Measurements from ENCODE around the gene GPRC5D.
A peak's percentile ranks its signal among the peaks of the same experiment; 100 is the strongest.

GPRC5D gene
- long read RNA-seq = 0 reads

GRCh38 chr12:12952036-12952435, at the start of gene GPRC5D:
GPRC5D (minus strand) TSS chr12:12952170; CDS start chr12:12950384, 1,786 bp downstream.
- TF ChIP-seq SPI1 (IDR thresholded peaks at IDR 0.05; ENCODE audit: borderline replicate concordance, low read depth) = no peak
- TF ChIP-seq CTCF (IDR thresholded peaks at IDR 0.05; ENCODE audit: insufficient read depth, low read length) = no peak
- no peak for TF ChIP-seq GABPA (IDR thresholded peaks at IDR 0.05; ENCODE audit: low read depth)
- TF ChIP-seq, protein P1, sequence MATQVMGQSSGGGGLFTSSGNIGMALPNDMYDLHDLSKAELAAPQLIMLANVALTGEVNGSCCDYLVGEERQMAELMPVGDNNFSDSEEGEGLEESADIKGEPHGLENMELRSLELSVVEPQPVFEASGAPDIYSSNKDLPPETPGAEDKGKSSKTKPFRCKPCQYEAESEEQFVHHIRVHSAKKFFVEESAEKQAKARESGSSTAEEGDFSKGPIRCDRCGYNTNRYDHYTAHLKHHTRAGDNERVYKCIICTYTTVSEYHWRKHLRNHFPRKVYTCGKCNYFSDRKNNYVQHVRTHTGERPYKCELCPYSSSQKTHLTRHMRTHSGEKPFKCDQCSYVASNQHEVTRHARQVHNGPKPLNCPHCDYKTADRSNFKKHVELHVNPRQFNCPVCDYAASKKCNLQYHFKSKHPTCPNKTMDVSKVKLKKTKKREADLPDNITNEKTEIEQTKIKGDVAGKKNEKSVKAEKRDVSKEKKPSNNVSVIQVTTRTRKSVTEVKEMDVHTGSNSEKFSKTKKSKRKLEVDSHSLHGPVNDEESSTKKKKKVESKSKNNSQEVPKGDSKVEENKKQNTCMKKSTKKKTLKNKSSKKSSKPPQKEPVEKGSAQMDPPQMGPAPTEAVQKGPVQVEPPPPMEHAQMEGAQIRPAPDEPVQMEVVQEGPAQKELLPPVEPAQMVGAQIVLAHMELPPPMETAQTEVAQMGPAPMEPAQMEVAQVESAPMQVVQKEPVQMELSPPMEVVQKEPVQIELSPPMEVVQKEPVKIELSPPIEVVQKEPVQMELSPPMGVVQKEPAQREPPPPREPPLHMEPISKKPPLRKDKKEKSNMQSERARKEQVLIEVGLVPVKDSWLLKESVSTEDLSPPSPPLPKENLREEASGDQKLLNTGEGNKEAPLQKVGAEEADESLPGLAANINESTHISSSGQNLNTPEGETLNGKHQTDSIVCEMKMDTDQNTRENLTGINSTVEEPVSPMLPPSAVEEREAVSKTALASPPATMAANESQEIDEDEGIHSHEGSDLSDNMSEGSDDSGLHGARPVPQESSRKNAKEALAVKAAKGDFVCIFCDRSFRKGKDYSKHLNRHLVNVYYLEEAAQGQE (IDR thresholded peaks at IDR 0.05; ENCODE audit: insufficient replicate concordance, low read depth) = no peak
- no peak for TF ChIP-seq POLR2AphosphoS5 (IDR thresholded peaks at IDR 0.05; ENCODE audit: low read depth)
- no peak within 1 kb of the TSS for H3K27ac ChIP-seq (replicated peaks)
- no peaks in the 10 kb centered on the region for H3K27me3 ChIP-seq (ENCODE audit: insufficient read depth, poor library complexity, severe bottlenecking)
- H3K4me3 ChIP-seq (replicated peaks; ENCODE audit: insufficient read depth, low read length) = no peak within 1 kb of the TSS
- no peak for DNase-seq (ENCODE audit: low read depth in 1 of 2, low spot score in 1 of 2)

DNA sequence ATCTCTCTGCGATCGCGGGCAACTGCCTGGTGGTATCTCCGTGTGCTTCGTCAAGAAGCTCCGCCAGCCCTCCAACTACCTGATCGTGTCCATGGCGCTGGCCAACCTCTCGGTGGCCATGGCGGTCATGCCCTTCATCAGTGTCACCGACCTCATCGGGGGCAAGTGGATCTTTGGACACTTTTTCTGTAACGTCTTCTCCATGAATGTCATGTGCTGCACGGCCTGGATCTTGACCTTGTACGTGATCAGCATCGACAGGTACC, 49.7 kb upstream of the GPRC5D start:
- peak overlapping the region; percentile 65 for H3K4me3 ChIP-seq (replicated peaks; ENCODE audit: insufficient read depth, low read length)

DNA sequence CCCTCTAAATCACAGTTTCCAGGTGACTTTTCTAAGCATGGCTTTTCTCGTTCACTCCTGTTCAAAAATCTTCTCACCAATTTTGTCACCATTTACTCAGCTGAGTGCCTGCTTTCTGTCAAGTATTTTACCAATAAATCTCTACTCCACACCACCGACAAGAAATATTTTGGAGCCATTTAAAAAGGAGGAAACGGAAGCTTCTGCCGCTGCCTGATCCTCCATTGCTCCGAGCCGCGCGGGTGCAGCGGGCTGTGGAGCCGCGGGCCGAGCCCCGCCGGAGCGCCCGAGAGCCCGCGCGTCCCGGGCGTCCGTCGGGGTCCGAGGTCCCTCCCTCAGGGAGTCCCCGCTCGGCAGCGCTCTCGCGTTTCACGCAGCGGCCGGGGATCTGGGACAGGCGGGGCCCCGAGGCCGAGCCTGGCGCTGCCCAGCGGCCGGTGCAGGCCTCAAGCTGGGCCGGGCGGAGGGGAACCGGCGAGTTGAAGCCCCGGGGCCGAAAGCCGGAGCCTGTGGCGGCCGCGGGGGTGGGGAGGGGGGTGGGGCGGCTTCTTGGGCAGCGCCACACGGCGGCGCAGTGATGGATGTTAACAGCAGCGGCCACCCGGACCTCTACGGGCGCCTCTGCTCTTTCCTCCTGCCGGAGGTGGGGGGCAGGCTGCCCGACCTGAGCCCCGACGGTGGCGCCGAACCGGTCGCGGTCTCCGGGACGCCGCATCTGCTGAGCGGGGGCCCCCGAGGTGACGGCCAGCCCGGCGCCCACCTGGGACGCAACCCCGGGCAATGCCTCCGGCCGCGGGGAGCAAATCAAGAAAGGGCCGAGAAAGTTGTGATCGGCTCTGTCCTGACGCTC, 49.2 kb upstream of the GPRC5D start:
- Histone ChIP-seq H3K27me3 (ENCODE audit: insufficient read depth, poor library complexity, severe bottlenecking) (no peaks in the 10 kb centered on the region), H3K27ac (replicated peaks) (peak overlapping the region; percentile 44), H3K4me3 (replicated peaks; ENCODE audit: insufficient read depth, low read length) (peak overlapping the region; percentile 65)
- DNase-seq (ENCODE audit: low read depth in 1 of 2, low spot score in 1 of 2) = peak in 1 of 2 experiments; percentile 39
- TF ChIP-seq CTCF (IDR thresholded peaks at IDR 0.05; ENCODE audit: insufficient read depth, low read length) (no peak), POLR2AphosphoS5 (IDR thresholded peaks at IDR 0.05; ENCODE audit: low read depth) (no peak), GABPA (IDR thresholded peaks at IDR 0.05; ENCODE audit: low read depth) (no peak), SPI1 (IDR thresholded peaks at IDR 0.05; ENCODE audit: borderline replicate concordance, low read depth) (no peak)
- TF ChIP-seq, protein P1 (IDR thresholded peaks at IDR 0.05; ENCODE audit: insufficient replicate concordance, low read depth) = no peak

More for the DNA sequence above, 49.7 kb upstream of the GPRC5D start:
- DNase-seq (ENCODE audit: low read depth in 1 of 2, low spot score in 1 of 2) = no peak
- no peak overlapping the region; the same call in 1 of the 2 replicates for H3K27ac ChIP-seq (replicated peaks)
- no peaks in the 10 kb centered on the region for H3K27me3 ChIP-seq (ENCODE audit: insufficient read depth, poor library complexity, severe bottlenecking)
- TF ChIP-seq CTCF (IDR thresholded peaks at IDR 0.05; ENCODE audit: insufficient read depth, low read length) (no peak), SPI1 (IDR thresholded peaks at IDR 0.05; ENCODE audit: borderline replicate concordance, low read depth) (no peak), POLR2AphosphoS5 (IDR thresholded peaks at IDR 0.05; ENCODE audit: low read depth) (no peak), GABPA (IDR thresholded peaks at IDR 0.05; ENCODE audit: low read depth) (no peak)
- TF ChIP-seq, protein P1 (IDR thresholded peaks at IDR 0.05; ENCODE audit: insufficient replicate concordance, low read depth) = no peak
